DOHH2 (cell line): ENCODE data around the gene ACE.
"Not testable (repeated sequence)": the region's sequence is repeated elsewhere in the genome, so short reads cannot be mapped to it uniquely, and the experiment has no call there.

ENCODE experiments used
- H3F3A ChIP-seq: fragments of 200-600 bp; sonication (generic), shearing (Covaris generic); 2 replicates; pipeline ENCODE4 v1.6.0; 2016; ENCODE audit warnings: antibody characterized with exemption, mild to moderate bottlenecking; ENCODE audit not compliant: control insufficient read depth, insufficient read depth
- H3K27ac ChIP-seq: fragments of 200-600 bp; sonication (generic); 2 replicates; pipeline ENCODE4 v1.5.1; 2014; ENCODE audit warnings: low read depth, mild to moderate bottlenecking, low read length, moderate library complexity
- H3K27me3 ChIP-seq: fragments of 200-600 bp; sonication (generic); 2 replicates; pipeline ENCODE4 v1.6.1; 2014; ENCODE audit warnings: mild to moderate bottlenecking, low read length, mixed read lengths; ENCODE audit not compliant: control insufficient read depth
- H3K36me3 ChIP-seq: fragments of 200-600 bp; sonication (generic); 2 replicates; pipeline ENCODE4 v1.6.1; 2014; ENCODE audit warnings: mild to moderate bottlenecking, low read length, moderate library complexity, mixed read lengths; ENCODE audit not compliant: control insufficient read depth
- H3K4me1 ChIP-seq: fragments of 200-600 bp; sonication (generic); 2 replicates; pipeline ENCODE4 v1.6.1; 2014; ENCODE audit warnings: mild to moderate bottlenecking, low read length, mixed read lengths; ENCODE audit not compliant: control insufficient read depth
- H3K4me2 ChIP-seq: fragments of 200-600 bp; sonication (generic); 2 replicates; pipeline ENCODE4 v1.6.0; 2014; ENCODE audit warnings: mild to moderate bottlenecking, low read length, moderate library complexity
- H3K4me3 ChIP-seq: fragments of 200-600 bp; sonication (generic); 2 replicates; pipeline ENCODE4 v1.5.1; 2014; ENCODE audit warnings: mild to moderate bottlenecking, low read length, mixed read lengths
- H3K79me2 ChIP-seq: fragments of 200-600 bp; sonication (generic); 2 replicates; pipeline ENCODE4 v1.6.1; 2014; ENCODE audit warnings: mild to moderate bottlenecking, low read length, mixed read lengths; ENCODE audit not compliant: control insufficient read depth
- H3K9me2 ChIP-seq: fragments of 200-600 bp; sonication (generic); replicated peaks from 2 replicates; pipeline ENCODE4 v1.6.1; 2014; ENCODE audit warnings: mild to moderate bottlenecking, low read length, mixed read lengths; ENCODE audit not compliant: control insufficient read depth
- H3K9me3 ChIP-seq: fragments of 200-600 bp; sonication (generic); 2 replicates; pipeline ENCODE4 v1.6.1; 2014; ENCODE audit warnings: antibody characterized with exemption, low read length, mixed read lengths; ENCODE audit not compliant: control insufficient read depth, insufficient read depth
- H4K20me1 ChIP-seq: fragments of 200-600 bp; sonication (generic); 2 replicates; pipeline ENCODE4 v1.6.0; 2014; ENCODE audit warnings: low read depth, mild to moderate bottlenecking, antibody characterized with exemption, low read length, moderate library complexity; ENCODE audit not compliant: control insufficient read depth, insufficient read depth
- EZH2phosphoT487 ChIP-seq: fragments of 200-600 bp; sonication (generic); IDR thresholded peaks from 2 replicates; pipeline ENCODE4 v1.6.1; 2017; ENCODE audit warnings: borderline replicate concordance, mild to moderate bottlenecking, antibody characterized with exemption, low read length, moderate library complexity, mixed read lengths
- TF ChIP-seq, protein P1 (sequence below): fragments of 200-600 bp; sonication (generic); IDR thresholded peaks from one replicate; pipeline ENCODE4 v1.5.1; 2014; ENCODE audit warnings: antibody characterized with exemption, mild to moderate bottlenecking, low read depth, low read length; ENCODE audit not compliant: poor library complexity, severe bottlenecking

ACE gene

DNA sequence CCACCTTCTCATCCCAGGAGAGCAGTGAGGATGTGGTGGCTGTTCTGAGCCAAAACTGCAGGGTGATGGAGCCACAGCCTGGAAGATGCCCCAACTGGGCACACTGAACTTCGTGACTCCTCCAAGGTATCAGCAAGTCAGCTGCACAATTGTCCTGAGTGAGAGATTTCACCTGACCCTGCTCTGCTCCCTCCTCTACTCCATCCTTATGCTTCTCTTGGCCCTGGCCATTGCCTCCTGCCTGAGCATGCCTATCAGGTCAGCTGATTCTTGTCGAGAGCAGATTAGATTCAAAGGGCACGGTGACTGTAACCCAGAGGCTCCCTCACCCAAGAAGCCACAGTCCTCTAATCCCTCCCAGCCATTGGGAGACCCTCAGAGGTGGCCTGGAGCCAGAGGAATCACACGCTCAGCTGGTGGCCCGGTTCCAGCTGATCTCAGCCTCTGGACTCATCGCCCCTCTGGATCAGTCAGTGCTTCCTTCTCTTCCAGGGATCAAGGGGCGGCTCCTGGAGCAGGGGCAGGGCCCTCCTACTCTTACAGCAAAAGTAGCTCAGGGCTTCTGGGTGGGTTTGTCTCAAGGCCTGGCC, 23.8 kb upstream of the ACE start:
- Histone ChIP-seq H3K4me1 (no peaks in the 10 kb centered on the region), H3K79me2 (no peaks in the 10 kb centered on the region), H3K27ac (no peak overlapping the region)

DNA sequence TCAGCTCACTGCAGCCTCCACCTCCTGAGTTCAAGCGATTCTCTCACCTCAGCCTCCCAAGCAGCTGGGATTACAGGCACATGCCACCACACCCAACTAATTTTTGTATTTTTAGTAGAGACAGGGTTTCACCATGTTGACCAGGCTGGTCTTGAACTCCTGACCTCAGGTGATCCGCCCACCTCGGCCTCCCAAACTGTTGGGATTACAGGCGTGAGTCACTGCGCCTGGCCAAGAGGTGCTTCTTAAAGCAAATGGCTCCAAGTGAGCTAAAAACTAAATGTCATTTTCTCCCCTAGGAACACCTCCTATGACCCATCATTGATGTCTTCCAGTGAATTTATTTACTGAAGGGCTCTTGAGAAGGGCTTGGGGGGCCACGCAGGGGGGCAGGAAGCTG, 22.5 kb upstream of the ACE start:
- H3K4me1 ChIP-seq, H3F3A ChIP-seq, H3K4me3 ChIP-seq, H3K4me2 ChIP-seq, H3K79me2 ChIP-seq, H3K27ac ChIP-seq, H3K9me3 ChIP-seq, H3K36me3 ChIP-seq, H4K20me1 ChIP-seq, H3K27me3 ChIP-seq, H3K9me2 ChIP-seq: not testable (repeated sequence)

More for the DNA sequence above, 23.8 kb upstream of the ACE start:
- TF ChIP-seq, protein P1, sequence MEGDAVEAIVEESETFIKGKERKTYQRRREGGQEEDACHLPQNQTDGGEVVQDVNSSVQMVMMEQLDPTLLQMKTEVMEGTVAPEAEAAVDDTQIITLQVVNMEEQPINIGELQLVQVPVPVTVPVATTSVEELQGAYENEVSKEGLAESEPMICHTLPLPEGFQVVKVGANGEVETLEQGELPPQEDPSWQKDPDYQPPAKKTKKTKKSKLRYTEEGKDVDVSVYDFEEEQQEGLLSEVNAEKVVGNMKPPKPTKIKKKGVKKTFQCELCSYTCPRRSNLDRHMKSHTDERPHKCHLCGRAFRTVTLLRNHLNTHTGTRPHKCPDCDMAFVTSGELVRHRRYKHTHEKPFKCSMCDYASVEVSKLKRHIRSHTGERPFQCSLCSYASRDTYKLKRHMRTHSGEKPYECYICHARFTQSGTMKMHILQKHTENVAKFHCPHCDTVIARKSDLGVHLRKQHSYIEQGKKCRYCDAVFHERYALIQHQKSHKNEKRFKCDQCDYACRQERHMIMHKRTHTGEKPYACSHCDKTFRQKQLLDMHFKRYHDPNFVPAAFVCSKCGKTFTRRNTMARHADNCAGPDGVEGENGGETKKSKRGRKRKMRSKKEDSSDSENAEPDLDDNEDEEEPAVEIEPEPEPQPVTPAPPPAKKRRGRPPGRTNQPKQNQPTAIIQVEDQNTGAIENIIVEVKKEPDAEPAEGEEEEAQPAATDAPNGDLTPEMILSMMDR, result no peak
- TF ChIP-seq EZH2phosphoT487, result no peak
- Histone ChIP-seq H3K9me2 (no peaks in the 10 kb centered on the region), H3K4me2 (no peak overlapping the region), H3K4me3 (no peak overlapping the region), H4K20me1 (no peaks in the 10 kb centered on the region), H3K9me3 (no peaks in the 10 kb centered on the region), H3K27me3 (no peaks in the 10 kb centered on the region), H3F3A (peaks cover 4% of the 10 kb centered on the region; the same call in 1 of the 2 replicates), H3K36me3 (no peaks in the 10 kb centered on the region)

DNA sequence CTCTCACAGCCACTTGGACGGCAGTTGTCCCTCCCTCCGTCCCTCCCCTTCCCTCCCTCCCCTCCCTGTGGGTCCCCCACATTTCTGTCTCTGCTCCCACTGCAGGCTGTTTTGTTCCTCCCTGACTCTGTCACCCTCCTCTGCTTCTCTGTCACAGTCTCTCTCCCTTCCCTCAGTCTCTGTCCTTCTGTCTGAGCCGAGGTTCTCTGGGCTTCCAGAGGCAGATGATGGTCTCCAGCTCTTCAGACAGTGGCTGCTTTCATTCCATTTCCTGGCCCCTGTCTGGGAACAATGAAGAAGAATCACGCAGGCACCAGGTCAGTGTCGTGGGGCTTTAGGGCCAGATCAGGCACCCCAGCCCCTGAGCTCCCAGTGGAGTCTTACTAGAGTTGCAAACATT, 21.9 kb upstream of the ACE start:
- no peak overlapping the region for H3K4me2 ChIP-seq
- TF ChIP-seq, protein P1, result no peak
- no peak for TF ChIP-seq EZH2phosphoT487
- no peak overlapping the region for H3K27ac ChIP-seq
- no peaks in the 10 kb centered on the region for H3K9me3 ChIP-seq
- H3K4me3 ChIP-seq, result no peak overlapping the region
- no peaks in the 10 kb centered on the region for H3K79me2 ChIP-seq
- H3K36me3 ChIP-seq, result no peaks in the 10 kb centered on the region
- peaks cover 4% of the 10 kb centered on the region; the same call in 1 of the 2 replicates for H3F3A ChIP-seq
- H4K20me1 ChIP-seq, result no peaks in the 10 kb centered on the region
- H3K4me1 ChIP-seq, result no peaks in the 10 kb centered on the region
- H3K27me3 ChIP-seq, result no peaks in the 10 kb centered on the region
- no peaks in the 10 kb centered on the region for H3K9me2 ChIP-seq

DNA sequence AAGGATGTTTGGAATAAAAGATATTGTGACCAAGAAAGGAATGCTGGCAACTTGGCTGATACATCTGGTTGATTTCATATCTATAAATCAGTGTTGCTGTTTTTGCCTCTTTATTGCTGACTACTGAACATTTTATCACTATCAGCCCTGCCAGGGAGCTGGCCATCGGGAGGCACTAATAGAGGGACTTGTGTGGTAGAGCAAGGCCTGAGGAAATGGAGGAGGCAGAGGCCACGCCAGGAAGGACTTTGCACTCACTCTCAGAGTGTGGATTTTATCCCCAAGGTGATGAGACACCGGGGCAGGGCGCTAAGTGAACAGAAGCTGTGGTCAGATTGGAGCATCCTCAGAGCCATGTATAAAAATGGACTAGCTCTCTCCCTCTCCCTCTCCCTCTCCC, 21.4 kb upstream of the ACE start:
- no peaks in the 10 kb centered on the region for H3K36me3 ChIP-seq
- no peaks in the 10 kb centered on the region for H4K20me1 ChIP-seq
- TF ChIP-seq, protein P1, result no peak
- TF ChIP-seq EZH2phosphoT487, result no peak
- H3K4me2 ChIP-seq, result no peak overlapping the region
- H3K4me3 ChIP-seq, result no peak overlapping the region
- no peaks in the 10 kb centered on the region for H3K4me1 ChIP-seq
- no peaks in the 10 kb centered on the region for H3K27me3 ChIP-seq
- peaks cover 4% of the 10 kb centered on the region; the same call in 1 of the 2 replicates for H3F3A ChIP-seq
- H3K27ac ChIP-seq, result no peak overlapping the region
- H3K79me2 ChIP-seq, result no peaks in the 10 kb centered on the region
- H3K9me3 ChIP-seq, result no peaks in the 10 kb centered on the region
- H3K9me2 ChIP-seq, result no peaks in the 10 kb centered on the region
